SK-N-SH (cell line): Measurements from ENCODE around the gene CNTNAP2. TPM values are rescaled to one million over a fixed set of nuclear protein-coding genes. Genes with fewer than 3 reads are reported as not detected.
A peak's percentile ranks its signal among the peaks of the same experiment; 100 is the strongest.

Experiments used
- CTCF ChIA-PET: fragments of 300-600, 350-600 bp; formaldehyde crosslinking; extraction: SDS; loops from one replicate; lab custom pipeline; 2021; lab: Yijun Ruan, JAX
- POLR2A ChIA-PET: fragments of 350-600 bp; sonication (Branson Sonifier 250); formaldehyde crosslinking; extraction: SDS; loops from one replicate; lab custom pipeline; 2020; ENCODE audit warnings: antibody characterized with exemption, inconsistent platforms; lab: Yijun Ruan, JAX
- DNase-seq: peaks from one replicate; pipeline ENCODE4 v3.0.0; 2012
- H2AFZ ChIP-seq: fragments of 200-600 bp; sonication (generic); 2 replicates; pipeline ENCODE4 v1.8.1; 2016; ENCODE audit warnings: antibody characterized with exemption, mild to moderate bottlenecking, low read depth
- H3F3A ChIP-seq: fragments of 200-600 bp; sonication (generic); replicated peaks from 2 replicates; pipeline ENCODE3; 2016; ENCODE audit warnings: antibody characterized with exemption, mild to moderate bottlenecking; ENCODE audit not compliant: insufficient read depth
- H3K27ac ChIP-seq, 2 experiments: fragments of 200-500 bp in 1 of 2; fragments of 200-600 bp in 1 of 2; sonication (Bioruptor generic) in 1 of 2; sonication (generic), shearing (Covaris generic) in 1 of 2; 2 replicates each; pipeline versions ENCODE4 v1.5.1 to v1.6.1; 2014 to 2016; ENCODE audit warnings: low read depth in 2 of 2, inconsistent platforms in 1 of 2, low read length in 1 of 2, mild to moderate bottlenecking in 1 of 2, mixed read lengths in 1 of 2
- H3K27me3 ChIP-seq: fragments of 200-600 bp; sonication (generic), shearing (Covaris generic); 2 replicates; pipeline ENCODE4 v1.6.1; 2016; ENCODE audit warnings: mixed run types; ENCODE audit not compliant: insufficient read depth
- H3K36me3 ChIP-seq, 2 experiments: fragments of 200-500 bp in 1 of 2; fragments of 200-600 bp in 1 of 2; sonication (Bioruptor generic) in 1 of 2; sonication (generic) in 1 of 2; replicated peaks in 1 of 2; 2 replicates each; pipeline versions ENCODE3 to v1.5.1; 2014 to 2016; ENCODE audit warnings: low read length in 1 of 2, mild to moderate bottlenecking in 1 of 2; ENCODE audit not compliant: insufficient read depth in 2 of 2, control insufficient read depth in 1 of 2
- H3K4me1 ChIP-seq, 2 experiments: fragments of 200-500 bp in 1 of 2; fragments of 200-600 bp in 1 of 2; sonication (Bioruptor generic) in 1 of 2; sonication (generic), shearing (Covaris generic) in 1 of 2; 2 replicates each; pipeline versions ENCODE4 v1.5.1 to v1.6.1; 2014 to 2016; ENCODE audit warnings: low read depth in 1 of 2, low read length in 1 of 2, mixed run types in 1 of 2; ENCODE audit not compliant: insufficient read depth in 2 of 2, control insufficient read depth in 1 of 2
- H3K4me2 ChIP-seq: fragments of 200-600 bp; sonication (generic), shearing (Covaris generic); 2 replicates; pipeline ENCODE4 v1.6.1; 2017; ENCODE audit warnings: mixed run types
- H3K4me3 ChIP-seq, 2 experiments: fragments of 200-500 bp in 1 of 2; fragments of 200-600 bp in 1 of 2; sonication (Bioruptor generic) in 1 of 2; sonication (generic), shearing (Covaris generic) in 1 of 2; 2 replicates each; pipeline versions ENCODE4 v1.5.1 to v1.8.1; 2014 to 2016; ENCODE audit warnings: low read depth in 2 of 2, inconsistent platforms in 1 of 2, low read length in 1 of 2, mild to moderate bottlenecking in 1 of 2, mixed read lengths in 1 of 2, moderate library complexity in 1 of 2
- H3K79me2 ChIP-seq: fragments of 200-600 bp; sonication (generic); 2 replicates; pipeline ENCODE4 v1.8.1; 2017; ENCODE audit warnings: mild to moderate bottlenecking; ENCODE audit not compliant: insufficient read depth
- H3K9ac ChIP-seq: fragments of 200-600 bp; sonication (generic); 2 replicates; pipeline ENCODE4 v1.6.1; 2017; ENCODE audit warnings: mixed run types
- H3K9me2 ChIP-seq: fragments of 200-600 bp; sonication (generic); 2 replicates; pipeline ENCODE4 v1.6.1; 2017; ENCODE audit warnings: mixed run types
- H3K9me3 ChIP-seq: fragments of 200-600 bp; sonication (generic); 2 replicates; pipeline ENCODE4 v1.6.1; 2017; ENCODE audit warnings: mixed run types, mild to moderate bottlenecking, moderate library complexity
- H4K20me1 ChIP-seq: fragments of 200-600 bp; sonication (generic); 2 replicates; pipeline ENCODE4 v1.6.1; 2017; ENCODE audit warnings: mild to moderate bottlenecking, mixed run types; ENCODE audit not compliant: insufficient read depth
- CHD2 ChIP-seq: fragments of 150-350 bp; IDR thresholded peaks from 2 replicates; pipeline ENCODE4 v1.6.1; 2018; ENCODE audit warnings: low read length; ENCODE audit not compliant: partially characterized antibody
- ELF1 ChIP-seq: IDR thresholded peaks from 2 replicates; pipeline ENCODE4 v1.4.0; 2012
- EP300 ChIP-seq, 2 experiments: IDR thresholded peaks; 2 replicates each; pipeline versions ENCODE4 v1.4.0 to v1.6.1; 2012; ENCODE audit warnings: borderline replicate concordance in 1 of 2, low read depth in 1 of 2, low read length in 1 of 2
- EZH2phosphoT487 ChIP-seq: fragments of 200-600 bp; sonication (generic); IDR thresholded peaks from 2 replicates; pipeline ENCODE4 v1.6.1; 2017; ENCODE audit warnings: low read depth, mixed run types, mild to moderate bottlenecking, antibody characterized with exemption, moderate library complexity, borderline replicate concordance
- FOSL2 ChIP-seq: IDR thresholded peaks from 2 replicates; pipeline ENCODE4 v1.4.0; 2012; ENCODE audit warnings: low read depth, mild to moderate bottlenecking, moderate library complexity, borderline replicate concordance
- FOXM1 ChIP-seq: IDR thresholded peaks from 2 replicates; pipeline ENCODE4 v1.4.0; 2012; ENCODE audit warnings: low read depth, mild to moderate bottlenecking
- GABPA ChIP-seq: IDR thresholded peaks from 2 replicates; pipeline ENCODE4 v1.4.0; 2012; ENCODE audit warnings: low read depth, mild to moderate bottlenecking
- GATA2 ChIP-seq: sonication (generic); formaldehyde crosslinking; IDR thresholded peaks from 2 replicates; pipeline ENCODE4 v1.5.0; 2020; ENCODE audit warnings: mild to moderate bottlenecking, missing genetic modification reagents
- MXI1 ChIP-seq: IDR thresholded peaks from 2 replicates; pipeline ENCODE4 v1.6.1; 2012; ENCODE audit warnings: mild to moderate bottlenecking, low read depth, low read length, improper control_type of control experiment
- NFIC ChIP-seq: IDR thresholded peaks from 2 replicates; pipeline ENCODE4 v1.4.0; 2012; ENCODE audit warnings: borderline replicate concordance
- PBX3 ChIP-seq: IDR thresholded peaks from 2 replicates; pipeline ENCODE4; 2012
- REST ChIP-seq: IDR thresholded peaks from 2 replicates; pipeline ENCODE4 v1.6.1; 2012; ENCODE audit warnings: mild to moderate bottlenecking, low read depth, low read length, moderate library complexity
- SMC3 ChIP-seq: IDR thresholded peaks from 2 replicates; pipeline ENCODE4 v1.6.1; 2012; ENCODE audit warnings: low read depth, low read length, improper control_type of control experiment
- TAF1 ChIP-seq: IDR thresholded peaks from 2 replicates; pipeline ENCODE4 v1.6.1; 2012; ENCODE audit warnings: low read depth, mild to moderate bottlenecking, low read length, moderate library complexity, borderline replicate concordance
- USF2 ChIP-seq: fragments of 150-350 bp; IDR thresholded peaks from 2 replicates; pipeline ENCODE4 v1.6.1; 2017; ENCODE audit warnings: antibody characterized with exemption, low read length, low read depth, borderline replicate concordance
- YY1 ChIP-seq: IDR thresholded peaks from 2 replicates; pipeline ENCODE4 v1.4.0; 2012; ENCODE audit warnings: low read depth, mild to moderate bottlenecking
- WGBS: methylation state at CpG from one replicate; pipeline ENCODE4 v1.1.6; 2017; ENCODE audit warnings: low lambda C conversion rate; 5-methylcytosine and 5-hydroxymethylcytosine counted together
- polyA plus RNA-seq, 3 experiments: library from polyadenylated mRNA; depleted of rRNA; stranded (reverse); fragments of >200 nt; gene quantifications; 2 replicates each; pipeline ENCODE4 v1.2.3, GENCODE V29; 2012
- TF ChIP-seq, protein P1 (sequence below): fragments of 200-600 bp; sonication (generic); IDR thresholded peaks from 2 replicates; pipeline ENCODE4 v1.6.1; 2017; ENCODE audit warnings: antibody characterized with exemption, mild to moderate bottlenecking, moderate library complexity

Gene CNTNAP2
- polyA plus RNA-seq, 1 of the 3 experiments (the other 2 are of a cell fraction), result 3.4 TPM

- WGBS, result 52% methylated on average over 6 of the region's 6 CpGs
- no peaks in the 10 kb centered on the region for H3K27me3 ChIP-seq
- H3K9ac ChIP-seq, result no peak overlapping the region
- H3K4me1 ChIP-seq, result peaks cover 0 to 25% of the 10 kb centered on the region in 2 experiments; a peak in 2 of 4 replicates
- H3K36me3 ChIP-seq, result no peaks in the 10 kb centered on the region
- CTCF ChIA-PET, result interaction anchor here (1.0 kb wide), 1 partner anchor 10 kb away, joined by 3 read pairs; no protein-coding TSS in a partner anchor
- no peaks in the 10 kb centered on the region for H3K9me3 ChIP-seq
- H3K4me2 ChIP-seq, result no peak overlapping the region
- no peaks in the 10 kb centered on the region for H4K20me1 ChIP-seq
- no peaks in the 10 kb centered on the region for H3K9me2 ChIP-seq
- H3K27ac ChIP-seq, result peak overlapping the region in 1 of 2 experiments; percentile 68; a peak in 1 of 4 replicates
- peaks cover 28% of the 10 kb centered on the region for H3F3A ChIP-seq
- DNase-seq, result no peak
- no peaks in the 10 kb centered on the region for H3K79me2 ChIP-seq
- no peak overlapping the region for H2AFZ ChIP-seq
- POLR2A ChIA-PET, result no interaction called here
- H3K4me3 ChIP-seq, result no peak overlapping the region
- no peak for TF ChIP-seq ELF1
- no peak for TF ChIP-seq SMC3
- no peak for TF ChIP-seq MXI1
- TF ChIP-seq YY1, result no peak
- peak; percentile 15; the same call in 1 of the 2 replicates for TF ChIP-seq PBX3
These were observed 1745.3 kb downstream of the CNTNAP2 start for GRCh38 chr7:147861945-147862344.

DNA sequence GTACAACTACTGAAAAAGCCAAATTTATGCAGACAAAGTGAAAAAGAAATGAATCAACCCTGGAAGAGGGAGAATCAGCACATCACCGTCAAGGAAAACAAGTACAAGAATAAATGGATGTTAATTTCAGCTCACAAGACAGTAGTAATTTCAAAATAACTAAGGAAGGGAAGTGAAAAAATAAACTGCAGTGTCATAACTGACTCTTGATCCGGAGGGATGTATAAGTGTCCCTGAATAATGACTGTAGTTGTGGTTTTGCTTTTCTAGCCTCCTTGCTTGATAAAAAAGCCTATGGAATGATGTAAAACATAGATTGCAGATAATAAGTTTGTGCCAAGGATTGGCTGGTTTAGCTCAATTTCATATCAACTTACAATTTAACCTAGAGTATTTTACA, 1752.9 kb downstream of the CNTNAP2 start:
- Histone ChIP-seq H3K9me3 (no peaks in the 10 kb centered on the region), H3K4me3 (no peak overlapping the region), H3F3A (no peaks in the 10 kb centered on the region), H3K27me3 (no peaks in the 10 kb centered on the region), H3K4me2 (no peak overlapping the region), H3K27ac (no peak overlapping the region), H3K79me2 (no peaks in the 10 kb centered on the region), H3K4me1 (no peaks in the 10 kb centered on the region), H2AFZ (no peak overlapping the region), H3K9me2 (no peaks in the 10 kb centered on the region), H3K9ac (no peak overlapping the region), H4K20me1 (no peaks in the 10 kb centered on the region), H3K36me3 (no peaks in the 10 kb centered on the region)
- no peak for DNase-seq
- WGBS, result 48% methylated on average over 2 of the region's 2 CpGs
- ChIA-PET POLR2A (no interaction called here), CTCF (no interaction called here)
- TF ChIP-seq NFIC, result no peak
- TF ChIP-seq EZH2phosphoT487, result no peak
- no peak for TF ChIP-seq GATA2
- TF ChIP-seq ELF1, result no peak
- TF ChIP-seq GABPA, result no peak
- TF ChIP-seq FOSL2, result no peak
- no peak for TF ChIP-seq SMC3
- TF ChIP-seq, protein P1, sequence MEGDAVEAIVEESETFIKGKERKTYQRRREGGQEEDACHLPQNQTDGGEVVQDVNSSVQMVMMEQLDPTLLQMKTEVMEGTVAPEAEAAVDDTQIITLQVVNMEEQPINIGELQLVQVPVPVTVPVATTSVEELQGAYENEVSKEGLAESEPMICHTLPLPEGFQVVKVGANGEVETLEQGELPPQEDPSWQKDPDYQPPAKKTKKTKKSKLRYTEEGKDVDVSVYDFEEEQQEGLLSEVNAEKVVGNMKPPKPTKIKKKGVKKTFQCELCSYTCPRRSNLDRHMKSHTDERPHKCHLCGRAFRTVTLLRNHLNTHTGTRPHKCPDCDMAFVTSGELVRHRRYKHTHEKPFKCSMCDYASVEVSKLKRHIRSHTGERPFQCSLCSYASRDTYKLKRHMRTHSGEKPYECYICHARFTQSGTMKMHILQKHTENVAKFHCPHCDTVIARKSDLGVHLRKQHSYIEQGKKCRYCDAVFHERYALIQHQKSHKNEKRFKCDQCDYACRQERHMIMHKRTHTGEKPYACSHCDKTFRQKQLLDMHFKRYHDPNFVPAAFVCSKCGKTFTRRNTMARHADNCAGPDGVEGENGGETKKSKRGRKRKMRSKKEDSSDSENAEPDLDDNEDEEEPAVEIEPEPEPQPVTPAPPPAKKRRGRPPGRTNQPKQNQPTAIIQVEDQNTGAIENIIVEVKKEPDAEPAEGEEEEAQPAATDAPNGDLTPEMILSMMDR, result no peak
- TF ChIP-seq FOXM1, result no peak
- no peak for TF ChIP-seq TAF1
- TF ChIP-seq PBX3, result no peak
- TF ChIP-seq CHD2, result no peak
- no peak for TF ChIP-seq REST
- no peak for TF ChIP-seq EP300 (IDR thresholded peaks at IDR 0.05; ENCODE audit: borderline replicate concordance in 1 of 2, low read depth in 1 of 2, low read length in 1 of 2)
- no peak for TF ChIP-seq USF2
